ENCODE data around the gene ZNF514. TPM values are rescaled to one million over a fixed set of nuclear protein-coding genes. Genes with fewer than 3 reads are reported as not detected.

The ZNF514 gene
- total RNA-seq, 1 experiment from 2014 or later: 8.5 TPM

- H3K4me3 ChIP-seq (replicated peaks in 1 of 2; ENCODE audit: low read depth in 1 of 2, low read length in 2 of 2): no peak overlapping the region
- POLR2A ChIA-PET: no interaction called here
- no peak overlapping the region for H3K9ac ChIP-seq (ENCODE audit: low read length)
- no peaks in the 10 kb centered on the region for H3K36me3 ChIP-seq (ENCODE audit: control insufficient read depth in 1 of 2, insufficient read depth in 2 of 2, low read length in 2 of 2)
- H3K9me3 ChIP-seq (ENCODE audit: control insufficient read depth in 1 of 2, insufficient read depth in 1 of 2, low read depth in 1 of 2, low read length in 2 of 2): peaks cover 10 to 11% of the 10 kb centered on the region in 2 experiments; a peak in 2 of 4 replicates
- H4K20me1 ChIP-seq (ENCODE audit: insufficient read depth): no peaks in the 10 kb centered on the region
- H3K79me2 ChIP-seq (ENCODE audit: insufficient read depth, low read length): no peaks in the 10 kb centered on the region
- ATAC-seq: no peak
- TF ChIP-seq POLR2AphosphoS5 (IDR thresholded peaks at IDR 0.05; ENCODE audit: low read depth, low read length) (no peak), EGR1 (IDR thresholded peaks at IDR 0.05; ENCODE audit: low read depth) (no peak), SIN3A (IDR thresholded peaks at IDR 0.05; ENCODE audit: low read depth) (no peak), SP1 (IDR thresholded peaks at IDR 0.05; ENCODE audit: low read depth) (no peak), EZH2phosphoT487 (IDR thresholded peaks at IDR 0.05; ENCODE audit: borderline replicate concordance) (no peak), SRF (IDR thresholded peaks at IDR 0.05; ENCODE audit: low read depth) (no peak), RAD21 (IDR thresholded peaks at IDR 0.05; ENCODE audit: low read depth) (no peak), JUND (IDR thresholded peaks at IDR 0.05) (no peak), FOSL1 (IDR thresholded peaks at IDR 0.05; ENCODE audit: low read depth) (no peak), YY1 (IDR thresholded peaks at IDR 0.05; ENCODE audit: extremely low read depth, insufficient replicate concordance, low read depth, low read length) (no peak), POLR2A (IDR thresholded peaks at IDR 0.05; ENCODE audit: borderline replicate concordance, extremely low read depth, insufficient read depth, insufficient read length) (no peak), EZH2 (IDR thresholded peaks at IDR 0.05) (no peak), ELF1 (IDR thresholded peaks at IDR 0.05; ENCODE audit: borderline replicate concordance, low read depth) (no peak), REST (IDR thresholded peaks at IDR 0.05; ENCODE audit: low read depth) (no peak), ZBTB33 (IDR thresholded peaks at IDR 0.05; ENCODE audit: extremely low read depth, insufficient replicate concordance, low read length) (no peak), CEBPB (IDR thresholded peaks at IDR 0.05; ENCODE audit: low read depth) (no peak), CBX3 (IDR thresholded peaks at IDR 0.05; ENCODE audit: low read depth) (no peak), ZNF274 (IDR thresholded peaks at IDR 0.05; ENCODE audit: low read depth, low read length) (no peak), ATF3 (IDR thresholded peaks at IDR 0.05) (no peak)
- no peaks in the 10 kb centered on the region for H3K4me1 ChIP-seq (ENCODE audit: control insufficient read depth in 1 of 2, insufficient read depth in 2 of 2, low read length in 2 of 2)
- no peaks in the 10 kb centered on the region for H3K9me2 ChIP-seq (ENCODE audit: insufficient read depth)
- intact Hi-C loops (cut with micrococcal nuclease): no loop called here
- no peak overlapping the region for H3K4me2 ChIP-seq (ENCODE audit: low read length)
- no TSS peak for BruUV-seq (replicated peaks)
- RAD21 ChIA-PET (ENCODE audit: low non-redundant PET in 1 of 2, low total read pairs in 2 of 2, uncharacterized antibody in 2 of 2, unreplicated experiment in 2 of 2): no interaction called here
- no peak for DNase-seq (ENCODE audit: low read depth, low spot score)
- H3K27ac ChIP-seq (ENCODE audit: low read depth, low read length): no peak overlapping the region
- CTCF ChIA-PET: no interaction called here
- H2AFZ ChIP-seq (ENCODE audit: low read depth, low read length, poor library complexity, severe bottlenecking): no peak overlapping the region
- no peaks in the 10 kb centered on the region for H3K27me3 ChIP-seq (ENCODE audit: insufficient read depth, low read length)
These were observed 20.9 kb downstream of the ZNF514 start for GRCh38 chr2:95138702-95139101.

Measured in HCT116 (cell line).